ENCODE results near the gene TPP1.

The TPP1 gene

DNA sequence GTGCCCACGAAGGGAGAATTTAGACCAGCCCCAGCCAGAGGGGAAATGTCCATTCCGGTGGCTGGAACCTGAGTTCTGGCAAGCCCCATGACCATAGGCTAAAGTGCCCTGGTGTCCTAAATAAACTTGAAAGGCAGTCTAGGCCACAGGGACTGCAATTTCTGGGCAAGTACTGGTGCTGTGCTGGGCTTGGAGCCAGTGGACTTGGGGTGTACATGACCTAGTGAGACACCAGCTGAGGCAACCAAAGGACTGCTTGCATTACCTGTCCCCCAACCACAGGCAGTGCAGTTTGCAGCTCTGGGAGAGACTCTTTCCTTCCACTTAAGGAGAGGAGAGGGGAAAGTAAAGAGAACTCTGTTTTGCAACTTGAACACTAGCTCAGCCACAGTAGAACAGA lies 39.5 kb downstream of the TPP1 start:
- Mint-ChIP-seq H3K4me3 (no peak overlapping the region), H3K27ac (no peak overlapping the region), H3K9me3 (peaks cover 22% of the 10 kb centered on the region), H3K27me3 (ENCODE audit: low read depth) (no peaks in the 10 kb centered on the region), H3K36me3 (ENCODE audit: low read depth) (peaks cover 34% of the 10 kb centered on the region), H3K4me1 (ENCODE audit: low read depth) (no peaks in the 10 kb centered on the region)

DNA sequence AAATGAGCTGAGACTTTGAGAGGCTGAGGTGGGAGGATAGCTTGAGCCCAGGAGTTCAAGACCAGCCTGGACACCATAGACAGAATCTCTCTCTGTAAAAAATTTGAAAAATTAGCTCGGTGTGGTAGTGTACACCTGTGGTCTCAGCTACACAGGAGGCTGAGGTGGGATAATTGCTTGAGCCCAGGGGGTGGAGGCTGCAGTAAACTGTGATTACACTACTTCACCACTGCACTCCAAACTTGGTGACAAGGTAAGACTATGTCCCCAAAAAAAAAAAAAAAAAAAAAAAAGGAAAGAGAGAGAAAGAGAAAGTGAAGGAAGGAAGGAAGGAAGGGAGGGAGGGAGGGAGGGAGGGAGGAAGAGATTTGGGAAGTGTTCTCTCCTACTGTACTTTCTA lies 41.1 kb downstream of the TPP1 start:
- Mint-ChIP-seq H3K9me3 (peaks cover 7% of the 10 kb centered on the region), H3K36me3 (ENCODE audit: low read depth) (peaks cover 19% of the 10 kb centered on the region), H3K4me3 (no peak overlapping the region), H3K27me3 (ENCODE audit: low read depth) (no peaks in the 10 kb centered on the region), H3K27ac (no peak overlapping the region), H3K4me1 (ENCODE audit: low read depth) (no peaks in the 10 kb centered on the region)

DNA sequence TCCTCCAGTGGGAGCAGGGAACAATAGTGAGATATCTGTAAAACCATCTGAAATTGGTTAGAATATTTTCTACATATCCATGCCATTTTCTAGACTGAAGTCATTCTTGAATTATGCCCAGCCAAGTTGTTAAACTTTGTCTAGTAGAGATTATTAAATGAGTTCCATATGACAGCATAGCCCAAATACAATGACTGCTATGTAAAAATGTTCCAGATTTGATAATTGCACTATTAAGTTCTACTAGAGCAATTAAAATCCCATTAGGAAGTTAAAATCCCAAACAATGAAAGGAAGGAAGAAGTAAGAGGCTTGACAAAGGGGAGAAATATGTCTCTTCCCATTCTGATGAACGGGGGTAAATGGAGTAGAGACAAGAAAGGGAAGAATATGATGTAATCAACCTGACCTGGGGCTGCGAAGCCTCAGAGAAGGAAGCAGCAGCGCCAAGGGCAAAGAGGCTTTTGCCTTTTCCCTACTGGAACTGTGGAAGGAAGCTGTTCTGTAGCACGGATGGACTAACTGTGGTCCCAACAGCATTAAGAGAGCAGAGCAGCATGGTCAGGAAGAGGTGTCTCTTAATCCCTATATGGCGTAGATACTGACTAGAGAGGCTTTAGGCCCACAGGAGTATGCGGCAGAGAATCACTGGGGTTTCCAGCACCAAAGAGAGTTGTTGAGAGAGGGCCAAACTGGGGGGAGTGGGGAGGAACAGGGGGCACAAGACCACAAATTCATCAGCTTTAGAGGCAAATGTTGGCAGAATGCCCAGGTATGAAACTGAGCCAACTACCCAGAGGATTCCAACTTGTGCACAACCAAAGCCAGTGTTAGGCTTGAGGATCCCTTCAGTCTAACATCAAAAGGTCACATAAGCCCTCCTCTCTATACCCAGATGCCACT lies 42.5 kb downstream of the TPP1 start:
- Mint-ChIP-seq H3K4me1 (ENCODE audit: low read depth) (no peaks in the 10 kb centered on the region), H3K27ac (no peak overlapping the region), H3K4me3 (no peak overlapping the region), H3K9me3 (no peaks in the 10 kb centered on the region), H3K27me3 (ENCODE audit: low read depth) (no peaks in the 10 kb centered on the region), H3K36me3 (ENCODE audit: low read depth) (peaks cover 11% of the 10 kb centered on the region)

DNA sequence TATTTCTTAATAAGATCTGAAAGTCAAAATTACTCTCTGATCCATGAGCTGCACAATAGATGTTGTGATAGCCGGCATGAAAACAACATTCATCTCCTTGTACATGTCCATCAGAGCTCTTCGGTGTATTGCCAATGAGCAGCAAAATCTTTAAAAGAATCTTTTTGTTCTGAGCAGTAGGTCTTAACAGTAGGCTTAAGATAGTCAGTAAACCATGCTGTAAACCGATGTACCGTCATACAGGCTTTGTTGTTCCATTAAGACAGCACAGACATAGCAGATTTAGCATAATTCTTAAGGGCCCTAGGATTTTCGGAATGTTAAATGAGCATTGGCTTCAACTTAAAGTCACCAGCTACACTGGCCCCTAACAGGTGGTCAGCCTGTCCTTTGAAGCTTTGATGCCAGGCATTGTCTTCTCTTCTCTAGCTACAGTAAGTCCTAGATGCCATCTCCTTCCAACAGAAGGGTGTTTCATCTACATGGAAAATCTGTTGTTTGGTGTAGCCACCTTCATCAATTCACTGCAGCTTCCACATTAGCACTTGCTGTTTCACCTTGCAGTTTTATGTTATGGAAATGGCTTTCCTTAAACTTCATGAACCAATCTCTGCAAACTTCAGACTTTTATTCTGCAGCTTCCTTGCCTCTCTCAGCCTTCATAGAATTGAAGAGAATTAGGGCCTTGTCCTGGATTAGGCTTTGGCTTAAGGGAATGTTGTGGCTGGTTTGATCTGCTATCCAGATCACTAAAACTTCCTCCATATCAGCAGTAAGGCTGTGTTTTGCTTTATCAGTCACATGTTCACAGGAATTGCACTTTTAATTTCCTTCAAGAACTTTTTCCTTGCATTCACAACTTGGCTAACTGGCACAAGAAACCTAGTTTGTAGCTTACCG lies 44.2 kb downstream of the TPP1 start:
- Mint-ChIP-seq H3K27me3 (ENCODE audit: low read depth) (no peaks in the 10 kb centered on the region), H3K9me3 (no peaks in the 10 kb centered on the region), H3K4me3 (no peak overlapping the region), H3K4me1 (ENCODE audit: low read depth) (no peaks in the 10 kb centered on the region), H3K27ac (no peak overlapping the region), H3K36me3 (ENCODE audit: low read depth) (peaks cover 7% of the 10 kb centered on the region)

DNA sequence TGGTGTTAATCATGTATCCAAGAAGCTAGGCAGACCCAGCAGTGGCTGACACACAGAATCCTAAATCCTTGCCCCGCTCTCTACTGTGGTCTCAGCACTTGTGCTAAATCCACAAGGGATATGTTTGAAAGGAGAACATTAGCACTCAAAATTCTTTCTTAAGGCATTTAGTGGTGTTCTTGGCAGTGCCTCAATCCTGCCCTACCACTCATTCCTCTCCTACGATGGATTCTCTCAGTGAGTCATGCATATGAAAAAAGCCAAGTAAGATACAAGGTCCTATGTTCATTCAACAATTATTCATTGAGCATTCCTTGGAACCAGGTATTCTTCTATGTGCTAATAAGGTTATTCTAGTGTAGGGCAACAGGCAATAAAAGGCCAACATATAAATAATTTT lies 47.0 kb downstream of the TPP1 start:
- Mint-ChIP-seq H3K9me3 (no peaks in the 10 kb centered on the region), H3K27me3 (ENCODE audit: low read depth) (no peaks in the 10 kb centered on the region), H3K4me1 (ENCODE audit: low read depth) (no peaks in the 10 kb centered on the region), H3K36me3 (ENCODE audit: low read depth) (peaks cover 5% of the 10 kb centered on the region), H3K27ac (no peak overlapping the region), H3K4me3 (no peak overlapping the region)

DNA sequence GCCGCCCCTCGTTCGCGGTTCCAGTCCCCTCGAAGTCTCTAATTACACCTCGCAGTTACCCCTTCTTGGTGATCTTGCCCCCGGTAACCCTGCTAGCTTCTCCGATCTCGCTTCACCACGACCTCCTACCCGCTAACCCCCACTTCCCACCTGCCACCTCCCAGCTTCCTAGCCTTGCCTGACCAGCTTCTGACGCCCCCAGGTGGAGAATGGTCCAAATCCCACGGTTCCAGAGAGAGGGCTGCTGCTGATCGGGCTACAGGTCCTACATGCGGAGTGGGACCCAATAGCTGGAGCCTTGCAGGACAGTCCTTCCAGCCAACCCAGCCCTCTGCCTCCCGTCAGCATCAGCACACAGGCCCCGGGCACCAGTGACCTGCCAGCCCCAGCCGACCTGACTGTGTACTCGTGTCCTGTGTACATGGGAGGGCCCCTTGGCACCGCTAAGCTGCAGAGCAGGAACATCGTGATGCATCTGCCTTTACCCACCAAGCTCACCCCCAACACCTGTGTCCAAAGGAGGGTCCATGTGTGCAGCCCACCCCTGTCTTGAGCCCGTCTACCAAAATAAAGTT lies 47.7 kb downstream of the TPP1 start:
- Mint-ChIP-seq H3K27me3 (ENCODE audit: low read depth) (no peaks in the 10 kb centered on the region), H3K27ac (no peak overlapping the region), H3K9me3 (no peaks in the 10 kb centered on the region), H3K4me3 (no peak overlapping the region), H3K4me1 (ENCODE audit: low read depth) (no peaks in the 10 kb centered on the region), H3K36me3 (ENCODE audit: low read depth) (peaks cover 5% of the 10 kb centered on the region)

DNA sequence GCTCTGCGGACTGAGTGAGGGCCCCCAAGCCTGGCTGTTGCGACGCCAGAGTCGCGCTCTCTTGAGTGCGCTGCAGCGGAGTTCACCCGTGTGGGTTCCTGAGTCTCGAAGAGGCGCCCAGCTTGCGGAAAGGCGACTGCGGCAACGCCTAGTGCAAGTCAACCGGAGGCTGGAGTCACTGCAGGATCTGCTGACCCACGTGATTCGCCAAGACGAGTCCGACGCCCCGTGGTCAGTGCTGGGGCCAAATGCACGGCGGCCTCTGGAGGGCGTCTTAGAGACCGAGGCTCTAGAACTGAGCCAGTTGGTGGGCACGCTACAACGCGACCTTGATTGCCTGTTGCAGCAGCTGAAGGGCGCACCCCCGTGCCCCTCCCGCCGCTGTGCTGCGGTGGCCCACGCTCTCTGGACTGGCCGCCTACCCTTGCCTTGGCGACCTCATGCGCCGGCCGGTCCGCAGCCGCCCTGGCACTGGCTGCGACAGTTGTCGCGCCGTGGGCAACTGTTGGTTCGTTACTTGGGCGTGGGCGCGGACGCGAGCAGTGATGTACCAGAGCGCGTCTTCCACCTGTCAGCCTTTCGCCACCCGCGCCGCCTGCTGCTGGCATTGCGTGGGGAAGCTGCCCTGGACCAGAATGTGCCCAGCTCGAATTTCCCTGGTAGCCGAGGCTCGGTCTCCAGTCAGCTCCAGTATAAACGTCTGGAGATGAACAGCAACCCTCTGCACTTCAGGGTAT lies 48.4 kb downstream of the TPP1 start:
- Mint-ChIP-seq H3K27me3 (ENCODE audit: low read depth) (no peaks in the 10 kb centered on the region), H3K36me3 (ENCODE audit: low read depth) (peaks cover 5% of the 10 kb centered on the region), H3K4me1 (ENCODE audit: low read depth) (no peaks in the 10 kb centered on the region), H3K9me3 (no peaks in the 10 kb centered on the region), H3K4me3 (no peak overlapping the region), H3K27ac (no peak overlapping the region)

DNA sequence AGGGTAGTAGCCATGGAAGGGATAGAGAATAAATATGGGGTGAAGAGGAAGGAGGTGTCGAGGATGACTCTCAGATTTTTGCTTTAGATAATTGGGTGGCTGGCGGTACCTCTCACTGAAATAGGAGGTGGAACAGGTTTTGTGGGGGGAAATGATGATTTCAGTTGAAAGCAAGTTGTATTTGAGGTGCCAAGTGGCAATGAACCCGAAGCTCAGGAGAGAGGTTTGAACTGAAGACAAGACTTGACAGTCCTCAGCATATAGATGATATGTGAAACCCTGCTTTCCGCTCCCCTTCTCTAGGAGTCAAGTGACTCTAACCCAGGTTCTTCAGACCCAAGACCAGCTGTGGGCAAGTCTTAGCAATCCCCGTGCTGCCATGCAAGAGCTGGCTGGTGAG lies 49.5 kb downstream of the TPP1 start:
- Mint-ChIP-seq H3K4me3 (no peak overlapping the region), H3K27ac (no peak overlapping the region), H3K36me3 (ENCODE audit: low read depth) (peaks cover 10% of the 10 kb centered on the region), H3K27me3 (ENCODE audit: low read depth) (no peaks in the 10 kb centered on the region), H3K9me3 (no peaks in the 10 kb centered on the region), H3K4me1 (ENCODE audit: low read depth) (no peaks in the 10 kb centered on the region)

DNA sequence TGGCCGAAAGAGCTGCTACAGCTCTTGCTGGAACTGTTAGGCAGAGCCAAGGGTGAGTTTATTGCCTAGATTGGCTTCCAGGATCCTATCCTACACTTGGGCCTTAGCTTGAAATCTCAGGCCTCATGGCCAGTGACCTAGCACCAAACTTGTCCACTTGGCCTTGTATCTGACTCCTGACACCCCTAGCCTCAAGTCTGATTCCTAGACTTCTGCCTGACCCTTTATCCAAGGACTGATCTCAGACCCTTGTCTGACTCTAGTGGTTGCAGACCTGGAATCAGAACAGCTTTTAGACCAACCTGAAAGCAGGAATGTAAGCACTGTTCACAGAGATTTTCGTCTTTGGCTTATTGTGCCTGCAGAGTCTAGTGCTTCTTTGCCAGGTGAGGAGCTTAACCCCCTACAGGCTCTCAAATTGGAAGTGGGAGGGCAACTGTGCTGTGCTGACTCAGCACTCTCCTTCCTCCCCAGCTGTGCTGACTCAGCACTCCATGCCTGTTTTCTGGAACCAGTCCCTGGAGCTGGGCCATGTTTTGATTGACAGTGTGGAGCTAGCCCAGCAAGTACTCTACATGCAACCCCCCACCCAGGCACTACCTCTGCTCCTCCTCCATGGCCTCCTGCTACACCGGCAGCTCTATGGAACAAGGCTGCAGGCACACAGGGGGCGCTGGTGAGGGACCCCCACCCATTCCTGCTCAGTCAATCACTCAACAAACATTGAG lies 50.9 kb downstream of the TPP1 start:
- Mint-ChIP-seq H3K4me3 (no peak overlapping the region), H3K27ac (no peak overlapping the region), H3K27me3 (ENCODE audit: low read depth) (no peaks in the 10 kb centered on the region), H3K4me1 (ENCODE audit: low read depth) (no peaks in the 10 kb centered on the region), H3K36me3 (ENCODE audit: low read depth) (peaks cover 12% of the 10 kb centered on the region), H3K9me3 (no peaks in the 10 kb centered on the region)

DNA sequence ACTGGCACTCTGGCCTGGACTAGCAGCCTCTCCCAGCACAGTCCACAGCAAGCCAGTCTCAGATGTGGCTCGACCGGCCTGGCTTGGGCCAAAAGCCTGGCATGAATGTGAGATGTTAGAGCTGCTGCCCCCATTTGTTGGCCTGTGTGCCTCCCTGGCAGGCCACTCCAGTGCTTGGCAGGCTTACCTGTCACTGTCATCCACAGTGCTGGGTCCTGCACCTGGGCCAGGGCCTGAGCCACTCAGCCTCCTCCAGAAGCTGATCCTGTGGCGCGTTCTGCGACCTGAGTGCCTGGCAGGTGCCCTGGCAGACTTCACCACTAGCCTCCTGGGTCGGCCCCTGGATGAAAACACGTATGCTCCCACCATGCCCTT lies 51.9 kb downstream of the TPP1 start:
- Mint-ChIP-seq H3K4me3 (no peak overlapping the region), H3K9me3 (no peaks in the 10 kb centered on the region), H3K27me3 (ENCODE audit: low read depth) (no peaks in the 10 kb centered on the region), H3K27ac (no peak overlapping the region), H3K36me3 (ENCODE audit: low read depth) (peaks cover 12% of the 10 kb centered on the region), H3K4me1 (ENCODE audit: low read depth) (no peaks in the 10 kb centered on the region)

DNA sequence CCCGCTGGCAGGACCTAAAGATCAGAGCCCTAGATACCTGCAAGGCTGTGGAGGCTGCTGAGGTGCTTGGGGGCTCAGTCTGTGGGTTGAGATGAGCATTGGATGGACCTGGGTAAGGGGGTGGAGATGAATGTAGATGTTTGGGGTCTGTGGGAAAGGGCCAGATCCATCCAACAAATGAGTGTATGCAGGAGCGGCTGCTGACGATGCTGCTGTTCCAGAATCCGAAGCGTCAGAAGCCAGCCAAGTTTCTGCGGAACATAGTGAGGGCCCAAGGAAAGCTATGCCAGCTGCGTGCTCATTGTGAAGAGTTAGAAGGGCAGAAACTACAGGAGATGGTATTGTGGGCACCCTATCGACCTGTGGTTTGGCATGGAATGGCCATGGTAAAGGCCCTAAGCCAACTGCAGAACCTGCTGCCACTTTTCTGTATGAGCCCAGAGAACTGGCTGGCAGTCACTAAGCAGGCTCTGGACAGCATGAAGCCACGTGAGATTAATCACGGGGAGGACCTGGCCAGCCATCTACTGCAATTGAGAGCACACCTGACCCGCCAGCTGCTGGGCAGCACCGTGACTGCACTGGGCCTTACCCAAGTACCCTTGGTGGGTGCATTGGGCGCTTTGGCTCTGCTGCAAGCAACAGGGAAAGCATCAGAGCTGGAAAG lies 52.4 kb downstream of the TPP1 start:
- no peaks in the 10 kb centered on the region for H3K27me3 Mint-ChIP-seq (ENCODE audit: low read depth)
- H3K9me3 Mint-ChIP-seq: no peaks in the 10 kb centered on the region
- H3K36me3 Mint-ChIP-seq (ENCODE audit: low read depth): peaks cover 13% of the 10 kb centered on the region
- no peak overlapping the region for H3K27ac Mint-ChIP-seq
- H3K4me3 Mint-ChIP-seq: no peak overlapping the region
- no peaks in the 10 kb centered on the region for H3K4me1 Mint-ChIP-seq (ENCODE audit: low read depth)

DNA sequence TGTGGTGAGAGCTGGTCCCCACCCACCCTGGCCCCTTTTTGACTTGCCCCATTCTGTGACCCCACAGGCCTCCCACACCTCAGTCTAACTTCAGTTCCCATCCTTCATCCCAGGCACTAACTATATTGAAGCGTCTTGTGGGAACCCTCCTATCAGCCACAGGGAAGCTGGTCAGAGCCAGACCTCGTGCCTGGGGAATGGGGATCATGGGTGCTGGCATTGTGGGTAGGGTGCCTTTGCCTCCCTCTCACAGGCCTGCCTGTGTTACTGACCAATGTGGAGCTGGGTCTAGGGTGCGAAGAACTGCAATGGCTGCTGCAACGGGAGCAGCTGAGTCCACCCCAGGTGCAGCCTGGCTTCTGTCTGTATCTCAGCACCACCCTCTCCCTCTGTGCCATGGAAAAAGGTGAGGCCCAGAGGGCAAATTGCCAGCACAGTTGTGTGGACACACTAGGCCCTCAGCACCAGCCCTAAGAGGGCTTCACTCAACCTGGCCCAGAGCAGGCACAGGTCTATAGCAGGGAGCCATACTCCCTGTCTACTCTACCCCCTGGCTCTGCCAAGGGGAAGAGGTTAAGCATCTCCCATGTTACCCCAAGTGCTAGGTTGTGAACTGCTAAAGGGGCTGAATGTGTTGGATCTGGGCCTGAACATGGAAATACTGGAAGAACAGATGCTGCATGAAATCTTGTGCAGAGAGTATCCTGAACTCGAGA lies 53.1 kb downstream of the TPP1 start:
- Mint-ChIP-seq H3K4me1 (ENCODE audit: low read depth) (no peaks in the 10 kb centered on the region), H3K9me3 (no peaks in the 10 kb centered on the region), H3K36me3 (ENCODE audit: low read depth) (peaks cover 8% of the 10 kb centered on the region), H3K4me3 (no peak overlapping the region), H3K27me3 (ENCODE audit: low read depth) (no peaks in the 10 kb centered on the region), H3K27ac (no peak overlapping the region)

DNA sequence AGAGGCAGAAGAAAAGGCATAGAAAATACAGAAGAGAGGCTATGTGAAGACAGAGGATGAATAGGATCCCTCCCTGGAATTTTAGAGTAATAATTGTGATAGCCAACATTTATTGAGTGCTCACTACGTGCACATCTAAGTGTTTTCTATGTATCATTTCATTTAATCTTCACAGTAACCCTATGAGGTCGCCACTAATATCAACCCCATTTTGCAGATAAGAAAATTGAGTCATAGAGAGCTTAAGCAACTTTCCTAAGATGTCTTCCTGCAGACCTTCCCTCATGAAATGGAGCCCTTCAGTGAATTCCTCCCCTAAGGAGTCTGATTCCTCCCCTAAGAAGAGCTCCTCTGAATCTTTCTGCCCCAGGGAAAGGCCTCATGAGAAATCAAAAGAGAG lies 53.9 kb downstream of the TPP1 start:
- no peak overlapping the region for H3K4me3 Mint-ChIP-seq
- no peaks in the 10 kb centered on the region for H3K27me3 Mint-ChIP-seq (ENCODE audit: low read depth)
- no peaks in the 10 kb centered on the region for H3K9me3 Mint-ChIP-seq
- H3K4me1 Mint-ChIP-seq (ENCODE audit: low read depth): no peaks in the 10 kb centered on the region
- H3K36me3 Mint-ChIP-seq (ENCODE audit: low read depth): peaks cover 8% of the 10 kb centered on the region
- H3K27ac Mint-ChIP-seq: no peak overlapping the region

All from T-helper 1 cell treated with Interleukin-12 subunit alpha and Interleukin-12 subunit beta and Interleukin-4 antibody, amounts not matched to agents 30 μg/mL and 1 μg/mL, for 36 hours (primary cell).